Urinary bladder (tissue), 4 donors: Measurements from ENCODE around the gene MPO. TPM values are rescaled to one million over a fixed set of nuclear protein-coding genes. Genes with fewer than 3 reads are reported as not detected.

Experiments
- DNase-seq: peaks from one replicate; pipeline ENCODE4 v3.0.0-alpha.2; 2015; ENCODE audit errors: extremely low spot score
- H3K27ac ChIP-seq: one replicate; pipeline ENCODE4 v1.5.1; 2013; ENCODE audit warnings: low read depth, mild to moderate bottlenecking, moderate library complexity
- H3K36me3 ChIP-seq: one replicate; pipeline ENCODE4 v1.6.1; 2013; ENCODE audit warnings: mild to moderate bottlenecking, moderate library complexity; ENCODE audit not compliant: insufficient read depth
- H3K4me1 ChIP-seq: one replicate; pipeline ENCODE4 v1.6.1; 2013; ENCODE audit warnings: mild to moderate bottlenecking, moderate library complexity; ENCODE audit not compliant: insufficient read depth
- H3K4me3 ChIP-seq: one replicate; pipeline ENCODE4 v1.5.1; 2013; ENCODE audit warnings: low read depth, low read length
- WGBS: extraction: QIAGEN DNeasy Blood & Tissue Kit; methylation state at CpG from one replicate; pipeline ENCODE4 v1.1.7; 2013; 5-methylcytosine and 5-hydroxymethylcytosine counted together
- polyA plus RNA-seq: library from polyadenylated mRNA; stranded (reverse); fragments of 200-250 nt; gene quantifications from one replicate; pipeline ENCODE4 v1.2.3, GENCODE V29; 2013
- total RNA-seq: library from RNA; depleted of rRNA; stranded (reverse); fragments of >200 nt; gene quantifications from one replicate; pipeline ENCODE4 v1.2.3, GENCODE V29; 2014
- donor health status: healthy with polysubstance abuse.
- donor health status: healthy.

Gene MPO, protein sequence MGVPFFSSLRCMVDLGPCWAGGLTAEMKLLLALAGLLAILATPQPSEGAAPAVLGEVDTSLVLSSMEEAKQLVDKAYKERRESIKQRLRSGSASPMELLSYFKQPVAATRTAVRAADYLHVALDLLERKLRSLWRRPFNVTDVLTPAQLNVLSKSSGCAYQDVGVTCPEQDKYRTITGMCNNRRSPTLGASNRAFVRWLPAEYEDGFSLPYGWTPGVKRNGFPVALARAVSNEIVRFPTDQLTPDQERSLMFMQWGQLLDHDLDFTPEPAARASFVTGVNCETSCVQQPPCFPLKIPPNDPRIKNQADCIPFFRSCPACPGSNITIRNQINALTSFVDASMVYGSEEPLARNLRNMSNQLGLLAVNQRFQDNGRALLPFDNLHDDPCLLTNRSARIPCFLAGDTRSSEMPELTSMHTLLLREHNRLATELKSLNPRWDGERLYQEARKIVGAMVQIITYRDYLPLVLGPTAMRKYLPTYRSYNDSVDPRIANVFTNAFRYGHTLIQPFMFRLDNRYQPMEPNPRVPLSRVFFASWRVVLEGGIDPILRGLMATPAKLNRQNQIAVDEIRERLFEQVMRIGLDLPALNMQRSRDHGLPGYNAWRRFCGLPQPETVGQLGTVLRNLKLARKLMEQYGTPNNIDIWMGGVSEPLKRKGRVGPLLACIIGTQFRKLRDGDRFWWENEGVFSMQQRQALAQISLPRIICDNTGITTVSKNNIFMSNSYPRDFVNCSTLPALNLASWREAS
- 1.0 TPM for total RNA-seq
- 0.30 TPM for polyA plus RNA-seq

- Histone ChIP-seq H3K27ac (no peak within 1 kb of the TSS), H3K36me3 (no peaks in the 10 kb centered on the region), H3K4me1 (no peaks in the 10 kb centered on the region), H3K4me3 (no peak within 1 kb of the TSS)
- 86% methylated on average over 5 of the region's 5 CpGs for WGBS
- DNase-seq = no peak
Measured at GRCh38 chr17:58280480-58281217, at the start of gene MPO. Gene MPO (minus strand): TSS chr17:58280935. CDS start chr17:58280758, 177 bp downstream.

DNA sequence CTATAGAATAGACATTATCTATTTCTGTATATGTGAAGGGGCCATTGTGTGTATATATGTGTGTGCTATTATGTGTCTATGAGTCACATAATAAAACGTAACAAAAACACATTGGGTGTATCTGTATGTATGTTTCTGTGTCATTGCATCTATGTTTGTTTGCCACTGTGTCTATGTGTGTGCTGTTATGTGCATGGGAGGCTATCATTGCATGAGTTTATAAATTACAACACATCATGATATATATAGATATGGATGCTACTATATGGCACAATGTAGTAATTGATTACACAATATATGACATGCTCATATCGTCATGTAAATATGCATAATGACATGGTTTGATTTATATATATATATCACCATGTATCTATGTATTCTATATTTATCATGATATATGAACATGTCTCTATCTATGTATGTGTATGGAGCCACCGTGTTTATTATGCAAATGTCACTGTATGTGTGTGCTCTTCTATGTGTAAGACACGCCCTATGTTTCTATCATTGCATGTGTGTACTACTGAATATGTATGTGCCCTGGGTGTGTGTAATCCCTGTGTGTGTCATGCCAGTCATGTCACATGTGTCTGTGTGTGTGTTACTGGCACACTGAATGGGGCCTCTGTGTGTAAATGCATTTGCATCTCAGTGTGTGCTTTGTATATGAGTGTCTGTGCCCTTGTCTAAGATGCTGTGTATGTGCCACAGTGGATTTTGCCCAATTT, 49.2 kb upstream of the MPO start:
- no peaks in the 10 kb centered on the region for H3K4me1 ChIP-seq
- H3K4me3 ChIP-seq = no peak overlapping the region
- 78% methylated on average over 4 of the region's 4 CpGs for WGBS
- H3K36me3 ChIP-seq = no peaks in the 10 kb centered on the region
- DNase-seq = no peak
- H3K27ac ChIP-seq = no peak overlapping the region

GRCh38 chr17:58329035-58329809, 48.5 kb upstream of the MPO start:
- H3K4me3 ChIP-seq = no peak overlapping the region

GRCh38 chr17:58328195-58329034, 47.7 kb upstream of the MPO start, which contains the start of gene TSPOAP1:
Gene TSPOAP1 (minus strand): TSS chr17:58328795. CDS start chr17:58327920, 875 bp downstream.
- 39% methylated on average over 23 of the region's 23 CpGs for WGBS
- no peak for DNase-seq
- no peak within 1 kb of the TSS for H3K27ac ChIP-seq
- no peaks in the 10 kb centered on the region for H3K4me1 ChIP-seq
- no peaks in the 10 kb centered on the region for H3K36me3 ChIP-seq
- no peak within 1 kb of the TSS for H3K4me3 ChIP-seq

More at GRCh38 chr17:58329035-58329809, 48.5 kb upstream of the MPO start:
- Histone ChIP-seq H3K36me3 (no peaks in the 10 kb centered on the region), H3K27ac (no peak overlapping the region), H3K4me1 (no peaks in the 10 kb centered on the region)
- no peak for DNase-seq
- 45% methylated on average over 16 of the region's 16 CpGs for WGBS

DNA sequence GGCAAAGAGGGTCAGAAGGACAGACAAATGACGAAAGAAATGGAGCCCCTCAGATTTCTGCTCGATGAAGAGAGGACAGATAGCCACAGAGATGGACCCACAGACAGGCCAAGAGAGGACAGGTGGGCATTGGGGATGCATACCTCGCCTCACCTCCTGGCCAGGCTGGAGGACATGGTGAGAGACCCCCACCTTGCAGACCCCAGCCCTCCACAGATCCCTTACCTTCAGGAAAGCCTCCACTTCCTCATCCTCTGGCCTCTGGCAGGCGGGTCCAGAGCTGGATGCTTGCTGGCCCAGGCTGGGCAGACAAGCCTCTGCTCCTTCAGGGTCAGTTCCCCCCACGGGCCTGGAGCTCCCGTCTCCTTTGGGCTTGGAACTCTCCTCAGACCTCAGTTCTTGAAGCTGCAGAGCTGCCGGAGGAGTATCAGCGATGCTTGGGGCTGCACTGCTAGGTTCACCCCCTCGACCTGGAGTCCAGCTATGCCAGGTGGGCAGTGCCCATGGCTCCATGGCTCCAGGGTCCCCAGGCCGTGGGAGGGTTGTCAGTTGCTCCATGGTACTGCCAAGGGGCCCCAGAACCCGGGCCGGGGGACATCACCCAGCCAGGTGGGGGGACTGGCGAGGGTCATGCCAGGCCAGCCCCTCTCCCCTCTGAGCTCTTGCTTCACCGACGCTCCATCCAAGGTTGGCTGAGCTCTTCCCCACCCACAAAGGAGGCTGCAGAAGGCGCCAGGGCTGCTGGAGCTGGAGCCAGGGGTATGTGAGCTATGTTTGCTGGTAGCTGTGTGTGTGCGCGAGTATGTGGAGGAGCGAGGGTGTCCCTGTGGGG, 46.8 kb upstream of the MPO start:
- 72% methylated on average over 19 of the region's 19 CpGs for WGBS
- Histone ChIP-seq H3K4me1 (no peaks in the 10 kb centered on the region), H3K36me3 (no peaks in the 10 kb centered on the region), H3K4me3 (no peak overlapping the region), H3K27ac (no peak overlapping the region)
- DNase-seq = no peak

DNA sequence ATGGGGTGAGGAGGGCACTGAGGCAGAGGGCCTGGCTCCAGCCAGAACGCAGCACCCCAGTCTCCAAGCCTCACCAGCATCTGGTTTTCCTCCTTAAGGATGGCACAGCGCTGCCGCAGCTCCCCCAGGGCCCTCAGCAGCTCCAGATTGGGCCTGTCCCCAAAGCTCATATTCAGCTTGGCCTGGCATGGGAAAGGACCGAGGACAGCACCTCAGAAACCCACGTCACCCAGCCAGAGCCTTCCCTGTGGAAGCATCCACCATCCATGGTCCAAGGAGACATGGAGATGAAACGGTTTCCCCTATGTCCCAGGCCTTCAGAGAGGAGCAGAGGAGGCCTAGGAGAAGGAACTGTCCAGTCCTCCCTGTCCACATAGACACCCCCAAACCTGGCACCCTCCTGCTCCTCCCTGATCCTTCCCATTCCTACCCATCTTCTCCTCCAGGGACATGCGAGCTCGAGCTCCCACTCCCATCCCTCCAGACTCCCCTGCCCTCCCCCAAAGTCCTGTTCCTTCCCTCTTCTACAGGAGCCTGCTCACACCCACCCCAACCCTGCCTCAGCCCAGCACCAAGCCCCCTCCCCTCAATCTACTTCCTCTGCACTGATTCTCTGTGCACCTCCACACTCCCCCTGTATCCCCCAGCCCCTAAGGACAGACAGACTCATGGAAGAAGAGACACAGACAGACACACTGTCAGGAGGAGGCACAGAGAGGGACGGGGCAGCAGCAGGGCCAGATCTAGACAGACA, 46.1 kb upstream of the MPO start:
- Histone ChIP-seq H3K27ac (no peak overlapping the region), H3K36me3 (no peaks in the 10 kb centered on the region), H3K4me1 (no peaks in the 10 kb centered on the region), H3K4me3 (no peak overlapping the region)
- DNase-seq = no peak
- 87% methylated on average over 9 of the region's 9 CpGs for WGBS

DNA sequence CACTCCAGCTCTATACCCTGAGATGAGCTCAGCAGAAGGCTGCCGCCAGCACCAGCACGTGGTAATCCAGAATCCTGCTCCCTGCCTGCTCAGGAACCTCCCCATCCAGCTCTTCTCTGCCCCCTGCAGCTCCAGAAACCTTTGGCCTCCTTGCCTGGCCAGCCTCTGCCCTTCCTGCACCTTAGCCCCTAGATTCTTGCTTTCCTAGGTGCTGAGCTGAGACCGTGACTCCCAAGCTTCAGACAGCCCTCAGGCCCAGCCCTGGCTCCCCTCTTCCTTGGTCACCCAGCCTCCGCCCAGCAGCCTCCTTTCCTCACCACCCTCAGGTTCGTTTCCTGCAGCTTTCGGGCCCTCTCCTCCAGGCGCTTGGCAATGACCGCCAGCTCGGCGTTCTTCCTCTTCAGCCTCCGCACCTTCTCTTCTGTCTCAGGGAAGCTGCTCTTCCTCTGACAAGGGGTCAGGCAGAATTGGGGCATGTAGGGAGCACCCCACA, 45.3 kb upstream of the MPO start:
- Histone ChIP-seq H3K36me3 (no peaks in the 10 kb centered on the region), H3K4me3 (no peak overlapping the region), H3K27ac (no peak overlapping the region), H3K4me1 (no peaks in the 10 kb centered on the region)
- DNase-seq = no peak
- 80% methylated on average over 11 of the region's 11 CpGs for WGBS

DNA sequence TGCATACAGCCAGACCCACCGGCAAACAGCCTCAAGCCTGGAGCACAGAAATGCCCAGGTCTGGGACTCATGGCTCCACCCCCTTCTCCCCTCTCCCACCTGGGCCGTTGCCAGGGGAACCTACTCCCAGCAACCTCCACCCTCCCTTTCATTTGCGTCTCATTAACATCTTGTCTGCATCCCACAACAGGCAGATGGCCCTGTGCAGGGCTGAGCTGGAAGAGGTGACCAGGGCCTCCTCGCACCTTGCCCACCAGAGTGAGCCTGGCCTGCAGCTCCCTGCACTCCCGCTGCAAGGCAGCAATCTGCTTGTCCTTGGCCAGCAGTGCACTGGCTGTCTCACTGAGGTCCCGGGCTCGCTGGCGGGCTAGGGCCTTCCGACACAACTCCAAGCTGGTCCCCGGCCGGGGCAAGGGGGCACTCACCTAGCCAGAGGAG, 44.6 kb upstream of the MPO start:
- Histone ChIP-seq H3K27ac (no peak overlapping the region), H3K4me1 (no peaks in the 10 kb centered on the region), H3K4me3 (peak overlapping the region; percentile 70), H3K36me3 (no peaks in the 10 kb centered on the region)
- 76% methylated on average over 11 of the region's 11 CpGs for WGBS
- DNase-seq = no peak

- DNase-seq = no peak
- no peaks in the 10 kb centered on the region for H3K4me1 ChIP-seq
- no peaks in the 10 kb centered on the region for H3K36me3 ChIP-seq
- no peak overlapping the region for H3K27ac ChIP-seq
- WGBS = 3% methylated on average over 66 of the region's 66 CpGs
- H3K4me3 ChIP-seq = peak overlapping the region; percentile 70
Measured at GRCh38 chr17:58324409-58325288, 43.9 kb upstream of the MPO start.

DNA sequence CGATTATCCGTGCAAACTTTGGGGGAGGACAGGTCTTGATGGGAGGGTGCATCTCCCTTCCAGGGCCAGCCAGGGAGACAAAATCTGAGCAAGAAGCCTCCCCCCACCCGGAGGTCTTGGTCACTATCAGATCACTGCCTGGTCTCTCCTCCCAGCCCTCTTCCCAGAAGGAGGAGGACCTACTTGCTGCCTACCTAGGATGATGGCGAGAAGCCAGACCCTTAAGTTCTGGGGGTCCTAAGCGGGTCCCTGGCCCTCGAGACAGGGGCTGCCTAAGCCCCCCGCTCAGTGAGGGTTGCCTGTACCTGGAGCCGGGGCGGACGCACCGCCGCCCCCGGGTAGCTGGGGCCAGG, 43.3 kb upstream of the MPO start:
- 11% methylated on average over 13 of the region's 13 CpGs for WGBS
- Histone ChIP-seq H3K36me3 (no peaks in the 10 kb centered on the region), H3K4me1 (no peaks in the 10 kb centered on the region), H3K4me3 (peak overlapping the region; percentile 70), H3K27ac (no peak overlapping the region)
- no peak for DNase-seq
